ENCODE data around the gene TRANK1. TPM values are rescaled to one million over a fixed set of nuclear protein-coding genes. Genes with fewer than 3 reads are reported as not detected.

TRANK1 gene
- total RNA-seq, 1 donor from 2014 or later = 6.6 TPM

DNA sequence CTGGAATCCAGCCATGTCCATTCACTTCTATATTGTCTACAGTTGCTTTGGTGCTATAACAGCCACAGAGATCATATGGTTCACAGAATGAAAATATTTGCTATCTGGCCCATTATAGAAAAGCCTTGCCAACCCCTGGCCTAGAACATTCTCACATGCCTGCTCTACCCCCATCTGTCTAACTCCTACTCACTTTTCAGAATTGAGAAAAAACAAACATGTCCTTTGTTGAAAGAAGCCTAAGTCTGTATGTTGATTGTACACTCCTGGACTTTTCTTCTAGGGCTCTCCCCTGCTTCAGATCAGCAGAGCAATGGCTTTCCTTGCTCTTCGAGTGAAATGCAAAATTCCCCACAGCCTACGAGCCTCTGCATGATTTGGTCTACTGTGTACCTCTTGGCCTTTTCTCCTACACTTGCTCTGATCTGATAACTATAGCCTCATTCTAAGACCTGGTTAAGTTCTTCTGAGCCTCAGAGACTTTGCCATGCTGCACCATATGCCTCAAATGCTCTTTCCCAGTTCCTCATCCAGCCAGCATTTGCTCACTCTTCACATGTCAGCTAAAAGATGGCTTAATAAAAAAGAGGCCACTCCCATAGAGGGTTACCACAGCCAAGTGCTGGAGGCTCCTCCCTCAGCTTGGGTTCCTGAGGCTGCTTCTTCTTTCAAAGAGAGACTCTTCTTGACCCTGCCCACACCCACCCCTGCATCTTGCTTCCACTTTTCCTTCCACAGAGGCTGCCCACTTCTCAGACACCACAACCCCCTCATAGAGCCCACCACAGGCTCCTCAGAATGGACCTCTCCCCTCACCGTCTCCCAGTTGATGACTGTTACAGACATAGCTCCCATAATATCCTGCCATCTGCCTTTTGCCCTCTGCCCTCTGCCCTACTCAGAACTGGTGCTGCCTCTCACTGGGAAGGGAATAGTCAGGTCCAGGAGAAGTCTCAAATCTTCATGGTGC lies 157.6 kb downstream of the TRANK1 start:
- Histone ChIP-seq H3K27ac (replicated peaks) (no peak overlapping the region), H3K9me3 (replicated peaks) (no peaks in the 10 kb centered on the region), H3K36me3 (no peaks in the 10 kb centered on the region), H3K4me1 (peaks cover 8% of the 10 kb centered on the region), H3K4me3 (no peak overlapping the region), H3K27me3 (ENCODE audit: low read depth) (no peaks in the 10 kb centered on the region)
- intact Hi-C loops (cut with micrococcal nuclease) = no loop called here
- DNase-seq = peak; percentile 21
- TF ChIP-seq, protein P1, sequence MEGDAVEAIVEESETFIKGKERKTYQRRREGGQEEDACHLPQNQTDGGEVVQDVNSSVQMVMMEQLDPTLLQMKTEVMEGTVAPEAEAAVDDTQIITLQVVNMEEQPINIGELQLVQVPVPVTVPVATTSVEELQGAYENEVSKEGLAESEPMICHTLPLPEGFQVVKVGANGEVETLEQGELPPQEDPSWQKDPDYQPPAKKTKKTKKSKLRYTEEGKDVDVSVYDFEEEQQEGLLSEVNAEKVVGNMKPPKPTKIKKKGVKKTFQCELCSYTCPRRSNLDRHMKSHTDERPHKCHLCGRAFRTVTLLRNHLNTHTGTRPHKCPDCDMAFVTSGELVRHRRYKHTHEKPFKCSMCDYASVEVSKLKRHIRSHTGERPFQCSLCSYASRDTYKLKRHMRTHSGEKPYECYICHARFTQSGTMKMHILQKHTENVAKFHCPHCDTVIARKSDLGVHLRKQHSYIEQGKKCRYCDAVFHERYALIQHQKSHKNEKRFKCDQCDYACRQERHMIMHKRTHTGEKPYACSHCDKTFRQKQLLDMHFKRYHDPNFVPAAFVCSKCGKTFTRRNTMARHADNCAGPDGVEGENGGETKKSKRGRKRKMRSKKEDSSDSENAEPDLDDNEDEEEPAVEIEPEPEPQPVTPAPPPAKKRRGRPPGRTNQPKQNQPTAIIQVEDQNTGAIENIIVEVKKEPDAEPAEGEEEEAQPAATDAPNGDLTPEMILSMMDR (IDR thresholded peaks at IDR 0.05; ENCODE audit: borderline replicate concordance) = no peak

DNA sequence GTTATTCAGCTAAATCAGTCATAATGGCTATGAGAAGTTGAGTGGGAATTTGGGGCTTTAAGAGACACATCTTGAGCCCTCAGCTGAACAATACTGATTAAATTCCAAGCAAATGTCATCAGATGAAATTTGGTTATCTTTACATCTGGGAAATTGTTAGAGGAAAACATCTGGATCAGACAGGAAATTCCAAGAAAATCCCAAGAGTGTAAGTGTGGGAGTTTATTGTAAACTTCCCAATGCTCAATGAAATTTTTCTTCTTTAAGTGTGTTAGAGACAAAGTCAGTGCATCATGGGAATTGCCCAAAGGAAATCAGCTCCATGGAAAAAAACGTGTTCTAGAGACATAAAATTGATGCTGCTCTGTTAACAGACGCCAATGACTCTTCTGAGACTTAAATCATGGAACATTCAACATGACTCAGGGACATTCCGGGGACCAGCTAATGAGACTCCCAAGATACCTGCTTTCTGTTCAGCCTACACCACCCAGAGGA lies 160.7 kb downstream of the TRANK1 start:
- Histone ChIP-seq H3K36me3 (no peaks in the 10 kb centered on the region), H3K27me3 (ENCODE audit: low read depth) (no peaks in the 10 kb centered on the region), H3K9me3 (replicated peaks) (peaks cover 1% of the 10 kb centered on the region), H3K27ac (replicated peaks) (peak overlapping the region; percentile 73), H3K4me3 (no peak overlapping the region), H3K4me1 (peaks cover 8% of the 10 kb centered on the region)
- TF ChIP-seq, protein P1 (IDR thresholded peaks at IDR 0.05; ENCODE audit: borderline replicate concordance) = no peak
- intact Hi-C loops (cut with micrococcal nuclease) = no loop called here
- no peak for DNase-seq

DNA sequence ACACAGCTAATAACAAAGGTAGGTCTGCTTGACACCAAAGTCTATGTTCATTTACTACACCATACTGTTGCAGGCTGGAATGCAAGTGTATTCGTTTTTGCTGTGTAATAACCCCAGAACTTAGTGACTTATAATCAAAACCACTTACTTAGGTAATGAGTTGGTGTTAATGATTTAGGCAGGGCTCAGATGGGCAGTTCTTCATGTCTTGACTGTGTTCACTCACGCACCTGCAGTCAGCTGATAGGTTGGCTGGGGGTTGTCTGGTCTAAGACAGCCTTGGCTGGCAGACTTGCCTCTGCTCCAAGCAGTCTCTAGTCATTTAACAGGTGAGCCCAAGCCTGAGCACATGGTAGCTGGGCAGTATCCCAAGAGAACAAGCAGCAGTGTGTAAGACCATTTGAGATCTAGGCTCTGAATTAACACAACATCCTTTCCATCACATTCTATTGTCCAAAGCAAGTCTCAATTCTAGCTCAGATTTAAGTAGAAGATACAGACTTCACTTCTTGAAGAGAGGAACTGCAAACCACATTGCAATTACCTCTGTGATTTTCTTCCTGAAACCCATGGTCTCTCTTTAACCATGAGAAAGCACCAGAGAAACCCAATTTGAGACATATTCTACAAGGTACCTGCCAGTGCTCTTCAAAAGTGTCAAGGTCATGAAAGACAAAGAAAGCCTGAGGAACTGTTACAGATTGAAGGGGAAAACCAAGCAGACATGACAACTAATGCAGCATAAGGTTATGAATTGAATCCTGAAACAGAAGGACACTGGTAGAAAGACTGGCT lies 167.2 kb downstream of the TRANK1 start:
- Histone ChIP-seq H3K4me3 (no peak overlapping the region), H3K27ac (replicated peaks) (no peak overlapping the region), H3K27me3 (ENCODE audit: low read depth) (no peaks in the 10 kb centered on the region), H3K36me3 (no peaks in the 10 kb centered on the region), H3K4me1 (peaks cover 18% of the 10 kb centered on the region), H3K9me3 (replicated peaks) (peaks cover 4% of the 10 kb centered on the region)
- DNase-seq = no peak
- intact Hi-C loops (cut with micrococcal nuclease) = no loop called here
- TF ChIP-seq, protein P1 (IDR thresholded peaks at IDR 0.05; ENCODE audit: borderline replicate concordance) = no peak

Other genes starting within 250 kb of the TRANK1 start
- gene DCLK3, start 180.5 kb downstream of the TRANK1 start, total RNA-seq = 0.16 TPM
- gene EPM2AIP1, start 48.1 kb upstream of the TRANK1 start, total RNA-seq = 25.4 TPM
- gene MLH1, start 48.5 kb upstream of the TRANK1 start, total RNA-seq = 55.6 TPM
- gene LRRFIP2, start 229.5 kb upstream of the TRANK1 start, total RNA-seq = 155 TPM